Hepatic stellate cell (primary cell): Measurements from ENCODE around the gene COL25A1.
A peak's percentile ranks its signal among the peaks of the same experiment; 100 is the strongest.
"Not testable (repeated sequence)": the region's sequence is repeated elsewhere in the genome, so short reads cannot be mapped to it uniquely, and the experiment has no call there.

ENCODE experiments used
- DNase-seq: peaks from one replicate; pipeline ENCODE4 v3.0.0; 2011; ENCODE audit warnings: low spot score

Gene COL25A1

DNA sequence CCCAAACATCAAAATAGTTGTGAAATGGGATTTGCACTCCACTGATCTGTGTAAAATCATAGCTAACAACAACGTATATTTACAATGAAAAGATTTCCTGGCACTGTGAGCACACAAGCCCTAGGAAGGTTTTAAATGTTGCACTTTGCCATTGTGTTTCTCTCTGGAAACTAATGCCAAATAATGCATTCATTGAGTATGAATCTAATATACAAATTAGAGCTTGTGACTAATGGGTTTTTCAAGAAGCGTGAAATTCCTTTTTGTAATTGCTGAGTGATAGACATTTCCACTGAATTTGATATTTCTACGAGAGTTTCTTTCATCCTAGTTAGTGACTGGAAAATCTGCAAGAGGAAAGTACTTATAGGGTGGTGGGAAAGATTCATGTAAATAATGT, 135.9 kb downstream of the COL25A1 start:
- DNase-seq: no peak

DNA sequence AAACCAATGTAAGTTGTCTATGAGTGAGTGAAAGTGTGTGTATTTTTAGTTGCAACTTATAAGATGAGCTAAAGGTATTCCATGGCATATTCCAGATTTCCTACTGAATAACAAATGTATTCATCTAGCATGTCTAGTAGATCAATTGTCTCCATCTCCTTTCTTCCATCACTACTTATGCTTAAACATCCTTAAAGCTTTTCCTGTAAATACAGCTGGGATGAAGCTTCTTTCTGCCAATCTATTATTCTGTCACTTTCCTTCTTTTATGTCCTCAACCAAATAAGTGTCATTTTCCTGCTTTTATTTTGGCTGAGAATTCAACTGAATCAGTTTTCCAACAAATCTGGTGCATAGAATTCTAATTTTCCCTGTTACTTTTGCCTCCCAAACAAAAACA, 136.3 kb downstream of the COL25A1 start:
- no peak for DNase-seq

DNA sequence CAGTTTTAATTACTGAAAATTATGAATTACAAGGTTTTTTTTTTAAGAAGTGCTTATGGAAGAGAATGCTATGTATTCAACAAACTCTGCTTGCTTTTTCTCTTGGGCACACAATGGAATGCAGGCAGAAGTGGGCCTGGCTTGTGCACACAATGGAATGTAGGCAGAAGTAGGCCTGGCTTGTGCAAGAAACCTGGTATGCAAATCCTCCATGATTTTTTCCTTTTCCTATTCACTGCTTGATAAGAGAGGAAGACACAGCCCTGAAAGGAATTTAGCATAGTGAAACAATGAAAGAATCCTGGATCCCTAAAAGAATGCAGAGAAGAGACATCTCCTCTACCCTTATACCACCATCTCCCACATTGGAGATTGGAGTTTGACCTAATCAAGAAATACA, 138.4 kb downstream of the COL25A1 start:
- DNase-seq: peak; percentile 6

DNA sequence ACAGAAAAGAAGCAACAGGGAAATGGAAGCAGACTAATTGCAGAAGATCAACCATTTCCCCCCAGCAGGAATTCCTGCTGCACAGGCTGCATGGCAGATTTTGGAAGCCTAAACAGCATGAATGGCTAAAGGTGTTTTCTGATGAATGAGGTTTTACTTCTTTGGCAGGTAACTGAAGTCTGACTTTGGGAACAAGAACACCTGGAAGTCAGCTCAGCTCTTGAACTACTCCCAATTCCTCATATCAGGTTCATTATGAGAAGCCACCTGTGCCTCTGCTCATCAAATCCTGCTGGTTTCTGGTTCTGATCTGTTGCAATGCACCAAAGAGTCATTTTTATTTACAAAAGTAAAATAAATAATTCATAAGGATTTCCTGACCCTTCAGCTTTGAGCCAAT, 139.0 kb downstream of the COL25A1 start:
- no peak for DNase-seq

DNA sequence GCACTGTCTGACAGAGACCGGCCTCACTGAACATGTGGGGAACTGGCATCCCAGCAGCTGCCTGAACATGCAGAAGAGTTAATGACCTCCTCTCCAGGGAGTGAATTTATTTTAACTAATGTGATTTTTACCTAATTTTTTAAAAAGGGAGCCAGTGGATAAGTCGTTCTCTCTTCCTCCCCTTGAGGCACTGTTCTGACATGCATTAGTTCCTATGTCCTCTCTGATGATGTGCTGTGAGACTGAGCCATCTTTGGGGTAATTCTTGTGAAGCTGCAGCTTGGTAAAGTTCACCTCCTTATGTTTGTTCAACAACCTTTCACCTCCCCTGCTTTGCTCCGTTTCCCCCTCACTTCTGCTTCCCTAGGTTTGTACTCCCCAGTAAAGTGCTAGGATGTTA, 139.7 kb downstream of the COL25A1 start:
- no peak for DNase-seq

DNA sequence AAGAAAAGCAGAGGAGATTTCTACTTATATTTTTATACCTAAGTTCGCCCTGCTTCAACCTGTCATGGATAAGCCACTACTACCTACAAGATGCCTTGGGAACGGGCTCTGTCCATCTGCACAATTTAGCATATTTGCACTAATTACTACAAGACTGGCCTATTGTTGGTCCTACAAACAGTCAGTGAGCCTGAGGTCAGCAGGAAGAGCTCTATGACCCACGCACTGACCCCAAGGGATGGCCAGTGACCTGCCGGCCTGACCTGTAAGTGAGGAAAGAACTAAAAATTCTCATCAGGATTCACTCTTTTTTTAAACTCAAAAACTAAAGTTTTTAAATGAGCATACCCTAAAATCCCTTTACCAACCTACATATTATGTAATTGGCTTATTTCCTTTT, 142.0 kb downstream of the COL25A1 start:
- DNase-seq: no peak

DNA sequence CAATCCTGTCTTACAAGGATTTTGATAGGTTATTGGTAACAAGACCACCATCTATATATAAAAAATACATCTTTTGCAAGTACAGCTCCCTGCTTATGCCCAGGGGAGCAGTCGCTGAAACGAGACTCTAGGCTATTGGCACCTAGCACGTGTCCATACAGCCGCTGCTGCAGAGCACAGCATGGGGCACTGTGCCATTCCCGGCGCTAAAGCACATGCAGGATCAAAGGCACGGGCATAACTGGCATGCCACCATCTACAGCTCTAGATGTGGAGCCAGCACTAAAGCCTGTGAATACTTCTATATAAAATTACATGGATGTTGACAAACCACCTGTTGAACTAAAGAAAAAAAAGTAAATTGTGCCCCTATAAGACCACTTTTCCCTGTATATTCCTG, 144.8 kb downstream of the COL25A1 start:
- DNase-seq: no peak

DNA sequence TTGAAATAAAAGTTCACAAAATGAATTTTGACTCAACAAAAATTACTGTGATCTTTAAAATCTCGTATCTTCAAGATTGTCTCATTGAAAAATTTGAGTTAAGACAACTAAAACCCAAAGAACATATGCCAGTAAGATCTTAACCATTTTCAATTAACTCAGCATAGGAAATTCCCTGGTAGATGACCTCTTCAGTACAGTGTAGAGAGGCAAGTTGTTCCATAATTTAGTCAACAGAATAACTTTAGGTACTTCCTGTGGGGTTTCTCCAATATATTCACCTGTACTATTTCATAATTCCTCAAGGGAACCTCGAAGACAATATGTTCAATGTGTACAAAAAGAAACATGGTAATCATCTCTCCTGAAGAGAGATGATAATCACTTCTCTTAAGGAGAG, 145.3 kb downstream of the COL25A1 start:
- no peak for DNase-seq

DNA sequence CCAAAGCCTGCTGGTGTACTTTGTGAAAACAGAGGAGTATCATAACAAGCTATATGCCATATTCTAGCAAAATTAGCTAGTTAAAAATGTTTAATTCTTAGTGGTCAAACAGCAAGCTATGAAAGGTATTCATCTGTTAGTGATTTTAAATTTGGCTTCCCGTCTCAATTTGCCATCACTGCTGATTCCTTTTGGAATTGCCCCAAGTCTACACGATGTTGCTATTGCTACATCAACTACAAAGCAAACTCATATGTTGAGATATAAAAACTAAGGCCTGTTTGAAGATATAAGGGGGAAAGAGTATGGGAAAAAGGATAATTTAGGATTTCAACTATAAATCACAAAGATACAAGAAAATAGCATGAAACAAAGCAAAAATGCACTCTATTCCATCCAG, 146.1 kb downstream of the COL25A1 start:
- no peak for DNase-seq

DNA sequence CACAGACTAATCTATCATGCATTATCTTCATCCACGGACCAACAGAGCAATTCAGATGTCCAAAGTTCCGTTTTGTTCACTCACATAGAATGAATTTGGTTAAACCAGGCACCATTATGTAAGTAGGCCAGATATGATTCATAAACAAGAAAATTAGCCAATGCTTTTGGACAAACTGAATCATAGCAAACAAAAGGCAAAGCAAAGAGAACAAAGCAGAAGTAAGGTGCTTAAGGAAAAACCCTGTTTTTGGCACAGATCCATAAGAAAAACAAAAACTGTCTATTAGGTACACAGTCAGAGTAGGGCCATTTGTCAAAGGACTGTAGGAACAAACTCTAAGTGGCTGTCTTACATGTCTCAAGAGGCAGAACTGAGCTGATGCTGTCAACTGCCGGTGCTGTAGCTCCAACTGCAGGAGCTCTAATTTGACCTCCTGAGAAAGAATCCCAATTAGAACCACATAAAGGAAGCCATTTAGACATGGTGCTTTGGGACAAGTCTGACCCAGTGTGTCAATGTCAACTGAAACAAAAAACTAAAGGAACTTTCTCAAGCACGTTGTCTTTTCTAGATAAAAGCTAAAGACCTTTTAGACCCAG, 146.7 kb downstream of the COL25A1 start:
- no peak for DNase-seq

DNA sequence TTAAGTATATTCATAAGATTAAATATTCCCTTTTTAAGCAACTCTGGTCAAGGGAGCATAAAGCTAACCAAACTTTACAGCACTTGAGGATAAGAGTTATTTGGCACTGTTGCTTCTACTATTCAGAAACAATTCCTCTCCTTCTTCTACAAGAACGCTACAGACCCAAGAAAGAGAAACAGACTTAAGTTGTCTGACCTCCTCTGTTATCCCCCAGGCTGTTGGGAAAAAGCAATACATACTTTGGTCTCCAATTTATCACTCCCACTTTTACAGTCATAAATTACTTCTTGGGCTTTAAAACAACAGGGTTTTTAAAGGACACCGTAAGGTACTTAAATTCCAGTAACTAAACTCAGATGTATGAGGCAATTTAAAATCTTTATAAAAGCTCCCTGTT, 147.4 kb downstream of the COL25A1 start:
- DNase-seq: no peak

DNA sequence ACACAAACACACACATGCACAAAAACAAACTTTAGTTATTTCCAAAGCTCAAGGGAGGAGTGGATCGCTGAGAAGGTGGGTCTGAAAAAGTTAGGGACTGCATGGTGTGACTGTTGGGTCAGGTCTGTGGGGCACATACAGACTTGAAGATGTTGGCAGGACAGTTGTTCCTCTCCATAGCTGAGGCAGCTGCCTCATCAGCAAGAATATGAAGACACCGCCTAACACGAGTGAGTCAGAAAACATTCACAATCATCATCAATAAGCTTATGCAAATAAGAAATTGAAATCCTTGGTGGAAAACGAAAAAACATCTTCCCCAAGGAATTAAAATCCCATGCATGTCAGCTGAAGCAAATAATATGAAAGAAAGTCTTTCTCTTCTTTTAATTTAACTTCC, 148.0 kb downstream of the COL25A1 start:
- DNase-seq: no peak

DNA sequence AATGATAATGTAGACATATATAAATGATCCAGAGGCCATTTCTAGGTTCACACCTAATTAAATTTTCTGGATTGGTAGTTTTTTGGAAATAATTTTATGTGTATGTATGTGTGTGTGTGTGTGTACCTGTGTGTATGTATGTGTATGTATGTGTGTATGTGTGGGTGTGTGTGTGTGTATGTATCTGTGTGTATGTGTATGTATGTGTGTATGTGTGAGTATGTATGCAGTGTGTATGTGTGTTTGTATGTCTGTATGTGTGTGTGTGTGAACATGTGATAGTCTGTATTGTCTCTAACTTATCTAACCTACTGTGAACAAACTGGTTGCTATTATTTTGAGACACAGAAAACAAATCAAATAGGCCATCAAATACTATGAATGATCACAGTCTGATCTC, 152.6 kb downstream of the COL25A1 start:
- no peak for DNase-seq

DNA sequence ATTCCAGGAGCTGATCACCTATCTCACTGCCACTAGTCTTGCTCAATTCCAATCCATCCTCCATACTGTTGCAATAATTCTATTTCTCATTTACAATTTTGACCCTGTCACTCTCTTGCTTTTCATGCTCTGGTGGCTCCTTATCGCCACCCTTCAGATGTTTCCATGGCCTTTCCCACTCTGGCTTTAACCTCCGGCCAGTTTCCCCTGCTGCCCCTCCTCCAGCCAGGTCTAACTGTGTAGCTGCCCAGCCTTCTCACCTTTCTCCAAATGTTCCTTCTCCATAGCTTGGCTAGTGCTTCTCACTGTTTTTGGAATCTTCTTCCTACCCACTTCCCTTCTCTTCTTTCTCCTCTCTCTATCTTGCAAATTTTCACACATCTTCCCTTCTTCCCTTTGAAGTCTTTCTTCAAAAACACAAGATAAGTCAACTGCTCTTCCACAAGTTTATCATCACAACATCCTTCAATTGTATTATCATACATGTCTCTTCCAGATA, 153.8 kb downstream of the COL25A1 start:
- no peak for DNase-seq

DNA sequence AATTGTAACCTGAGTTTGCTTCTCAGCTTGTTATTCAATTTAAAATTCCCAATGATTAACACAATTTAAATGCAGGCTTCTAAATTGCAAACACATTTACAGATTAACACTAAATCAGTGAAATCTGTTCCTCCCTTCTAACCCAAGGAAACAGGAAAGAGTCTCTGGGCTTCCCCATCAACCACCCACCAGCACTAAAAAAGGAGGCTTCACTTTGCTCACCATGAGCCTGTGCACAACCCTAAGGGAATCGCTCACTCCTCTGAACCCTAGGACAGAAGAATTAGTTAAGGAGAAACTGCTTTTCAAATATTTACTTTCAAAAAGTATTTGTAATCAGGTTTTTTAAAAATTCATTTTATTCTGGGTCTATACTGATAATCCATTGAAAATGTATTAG, 155.3 kb downstream of the COL25A1 start:
- no peak for DNase-seq

DNA sequence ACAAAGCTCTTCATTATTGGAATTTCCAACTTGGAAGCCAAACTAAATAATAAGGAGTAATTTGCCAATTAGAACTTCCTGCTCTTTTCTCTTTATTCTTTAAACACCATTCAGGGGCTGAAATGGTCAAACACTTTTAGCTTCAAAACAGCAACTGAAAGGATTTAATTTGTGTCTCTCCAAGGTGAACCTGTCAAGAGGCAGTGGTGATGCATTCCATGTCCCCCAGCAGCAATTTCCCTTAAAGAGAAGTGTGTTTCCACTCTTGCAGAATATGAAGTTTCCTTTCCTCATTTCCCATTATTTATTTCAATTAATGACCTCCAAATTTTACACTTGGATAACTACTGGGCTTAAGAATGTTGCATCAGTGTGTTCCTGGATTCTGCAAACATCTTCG, 156.0 kb downstream of the COL25A1 start:
- DNase-seq: no peak

DNA sequence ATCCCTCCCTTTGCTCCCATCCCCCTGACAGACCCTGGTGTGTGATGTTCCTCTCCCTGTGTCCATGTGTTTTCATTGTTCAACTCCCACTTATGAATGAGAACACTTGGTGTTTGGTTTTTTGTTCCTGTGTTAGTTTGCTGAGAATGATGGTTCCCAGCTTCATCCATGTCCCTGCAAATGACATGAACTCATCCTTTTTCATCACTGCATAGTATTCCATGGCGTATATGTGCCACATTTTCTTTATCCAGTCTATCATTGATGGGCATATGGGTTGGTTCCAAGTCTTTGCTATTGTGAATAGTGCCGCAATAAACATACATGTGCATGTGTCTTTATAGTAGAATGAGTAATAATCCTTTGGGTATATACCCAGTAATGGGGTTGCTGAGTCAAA, 164.3 kb downstream of the COL25A1 start:
- DNase-seq: not testable (repeated sequence)

DNA sequence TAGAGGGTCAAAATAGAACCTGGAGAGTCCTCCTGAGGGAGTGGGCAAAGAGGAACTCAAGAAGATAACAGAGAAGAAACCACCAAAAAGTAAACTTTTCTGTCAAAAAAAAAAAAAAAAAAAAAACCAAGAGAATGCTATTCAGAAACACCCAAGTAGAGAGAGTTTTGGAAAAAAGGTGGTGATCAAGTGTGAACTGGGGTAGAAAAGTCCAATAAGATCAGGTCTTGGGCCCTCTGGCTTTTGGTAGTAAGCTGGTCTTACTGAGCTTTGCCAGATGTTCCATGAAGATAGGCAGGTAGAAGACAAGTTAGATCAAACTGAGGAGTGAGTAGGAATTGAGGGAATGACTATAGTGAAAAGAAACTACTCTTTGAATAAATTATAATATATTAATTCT, 167.5 kb downstream of the COL25A1 start:
- no peak for DNase-seq

DNA sequence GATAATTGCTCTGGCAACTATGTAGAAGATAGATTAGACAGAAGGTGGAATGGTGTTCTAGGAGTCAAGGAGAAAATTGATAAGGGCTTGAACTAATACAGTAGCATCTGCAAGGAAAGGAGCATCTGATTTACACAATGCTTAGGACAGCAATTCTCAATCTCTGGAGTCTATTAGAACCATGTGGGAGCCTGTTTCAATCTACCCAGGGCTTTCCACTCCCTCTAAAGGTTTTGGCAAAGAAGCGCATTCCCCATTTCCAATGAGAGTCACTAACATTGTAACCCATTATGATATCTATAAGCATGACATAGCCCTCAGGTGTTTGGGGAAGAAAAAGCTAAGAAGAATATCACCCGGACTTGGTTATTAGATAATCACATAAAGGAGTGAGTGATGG, 168.2 kb downstream of the COL25A1 start:
- DNase-seq: no peak

DNA sequence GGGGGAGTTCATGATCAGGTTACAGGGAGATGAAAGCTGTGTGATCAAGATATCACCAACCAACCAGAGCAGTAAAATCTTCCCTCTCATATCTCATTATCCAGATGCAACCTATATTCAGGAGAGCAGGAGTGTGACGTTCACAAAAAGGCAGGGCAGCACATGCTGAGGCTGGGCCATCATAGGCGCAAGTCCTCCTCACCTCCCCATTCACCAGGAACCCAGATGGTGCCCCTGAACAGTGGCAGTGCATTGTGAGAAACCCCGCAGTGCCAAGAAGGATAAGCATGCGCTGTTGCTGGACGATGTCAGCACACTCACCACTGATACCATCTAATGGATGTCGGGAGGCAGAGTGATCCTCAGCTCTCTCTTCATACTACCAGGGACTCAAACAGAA, 170.9 kb downstream of the COL25A1 start:
- no peak for DNase-seq

DNA sequence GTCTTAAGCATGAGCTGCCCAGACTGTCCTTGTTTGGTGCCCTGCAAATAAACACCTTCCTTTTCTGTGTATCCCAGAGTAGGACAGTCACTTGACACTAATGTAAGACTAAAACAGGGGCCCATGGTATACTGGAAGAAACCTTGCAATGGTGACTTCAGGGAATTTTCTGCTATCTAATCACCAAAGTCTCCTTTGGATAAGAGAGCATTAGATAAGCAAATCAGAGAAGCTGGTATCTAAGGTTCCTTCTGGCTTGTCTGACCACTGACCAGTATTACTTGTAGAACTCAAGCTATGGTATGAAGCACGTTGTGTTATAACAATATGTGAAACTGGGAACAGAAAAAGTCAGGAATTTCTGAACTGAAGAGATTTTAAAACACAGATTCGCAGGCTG, 173.9 kb downstream of the COL25A1 start:
- no peak for DNase-seq

DNA sequence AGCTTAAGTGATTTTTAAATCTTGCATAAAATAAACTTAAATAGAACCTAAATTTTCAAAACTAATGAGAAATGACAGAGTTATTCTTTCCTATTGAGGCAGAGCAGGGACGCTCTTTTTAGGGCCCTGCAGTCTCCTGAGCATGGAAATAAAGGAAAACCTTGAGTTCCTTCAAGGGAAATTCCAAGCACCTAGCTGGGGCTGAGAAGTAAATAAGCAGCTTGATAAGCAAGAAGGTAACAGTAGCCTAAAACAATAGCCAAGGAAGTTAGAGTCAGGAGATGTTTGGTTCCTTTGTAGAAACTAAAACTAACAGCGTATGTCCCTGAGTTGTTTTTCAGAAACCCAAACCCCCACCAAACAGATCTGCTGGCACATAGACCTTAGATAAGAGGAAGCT, 174.6 kb downstream of the COL25A1 start:
- no peak for DNase-seq

DNA sequence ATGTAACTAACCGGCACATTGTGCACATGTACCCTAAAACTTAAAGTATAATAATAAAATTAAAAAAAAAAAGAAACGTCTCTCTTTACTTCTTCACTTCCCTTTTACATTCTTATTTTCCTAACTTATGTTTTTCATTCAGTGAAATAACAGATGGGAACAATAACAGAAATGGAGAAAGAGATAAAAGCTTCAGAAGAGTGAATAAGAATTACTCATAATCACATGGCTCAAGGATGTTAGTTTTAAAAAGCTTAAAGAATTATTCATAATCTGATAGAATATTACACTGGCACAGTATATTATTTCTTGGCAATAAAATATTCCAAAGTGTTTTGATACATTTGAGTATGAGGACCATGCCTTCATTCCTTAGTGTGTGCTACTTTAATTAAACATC, 175.6 kb downstream of the COL25A1 start:
- no peak for DNase-seq

DNA sequence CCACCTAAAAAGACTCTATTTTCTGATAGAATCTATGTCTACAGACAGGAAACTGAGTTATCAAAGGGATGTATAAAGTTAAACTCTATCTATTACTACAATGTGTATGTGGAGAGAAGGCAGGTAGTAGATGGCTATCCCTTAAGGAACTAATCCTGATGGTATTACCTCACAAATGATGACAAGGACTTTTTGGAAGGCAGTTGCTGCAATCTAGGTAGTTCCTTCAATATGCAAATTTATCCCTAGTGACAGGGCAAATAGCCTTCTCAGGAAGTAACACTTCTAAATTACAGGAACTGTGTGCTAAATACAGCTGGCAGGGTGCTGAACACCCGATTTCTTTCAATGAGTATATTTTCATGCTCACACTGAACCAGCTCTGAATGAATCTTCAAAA, 177.4 kb downstream of the COL25A1 start:
- DNase-seq: no peak

DNA sequence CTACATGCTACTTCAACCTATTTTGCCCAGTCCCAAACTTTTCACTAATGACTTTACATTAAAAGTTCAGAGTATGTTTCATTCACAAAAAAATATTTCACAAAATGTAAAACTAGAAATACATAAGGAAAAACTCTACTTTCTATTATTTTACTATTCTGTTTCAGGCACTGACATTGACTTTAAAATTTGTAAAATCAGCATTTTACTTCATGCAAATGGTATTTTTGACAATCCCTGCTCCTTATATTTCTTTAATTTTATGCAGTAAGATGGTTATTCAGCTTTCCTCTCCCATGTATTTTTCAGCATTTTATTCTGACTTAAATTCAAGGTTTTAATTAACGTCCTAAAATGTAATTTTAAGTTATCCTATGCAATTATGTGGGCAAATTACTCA, 178.5 kb downstream of the COL25A1 start:
- DNase-seq: no peak
